Stimulated activated naive B cell treated with anti-CD40 and anti-IgM and Interleukin-4, amounts not matched to agents 10 μg/mL and 1 μg/mL and 100 μg/mL, for 72 hours (primary cell): ENCODE results near the gene CAMK2G.
"Not testable (repeated sequence)": the region's sequence is repeated elsewhere in the genome, so short reads cannot be mapped to it uniquely, and the experiment has no call there.

Source experiments
- ATAC-seq, 2 donors: fragments of 150-1000 bp; cut with Tn5 transposase; replicated peaks; 2 replicates each; pipeline ENCODE4 v1.10.0; 2021; ENCODE audit warnings: moderate library complexity in 1 of 2
- DNase-seq: peaks from one replicate; pipeline ENCODE4 v3.0.0; 2021
- H3K27ac Mint-ChIP-seq: one replicate; pipeline ENCODE4 v1.8.0; 2022; ENCODE audit warnings: mild to moderate bottlenecking, mixed read lengths
- H3K27me3 Mint-ChIP-seq, 2 donors: one replicate each; pipeline ENCODE4 v1.8.0; 2022; ENCODE audit warnings: mixed read lengths in 2 of 2
- H3K36me3 Mint-ChIP-seq, 2 donors: one replicate each; pipeline ENCODE4 v1.8.0; 2022; ENCODE audit warnings: mixed read lengths in 2 of 2, mild to moderate bottlenecking in 1 of 2
- H3K4me1 Mint-ChIP-seq, 2 donors: one replicate each; pipeline ENCODE4 v1.8.0; 2022; ENCODE audit warnings: mixed read lengths in 2 of 2, mild to moderate bottlenecking in 1 of 2
- H3K4me3 Mint-ChIP-seq, 2 donors: one replicate each; pipeline ENCODE4 v1.8.0; 2022; ENCODE audit warnings: mild to moderate bottlenecking in 2 of 2, mixed read lengths in 2 of 2, moderate library complexity in 1 of 2
- H3K9me3 Mint-ChIP-seq, 2 donors: one replicate each; pipeline ENCODE4 v1.8.0; 2022; ENCODE audit warnings: mixed read lengths in 2 of 2, mild to moderate bottlenecking in 1 of 2

CAMK2G gene

GRCh38 chr10:73909540-73910115, 35.3 kb upstream of the CAMK2G start:
- Mint-ChIP-seq H3K9me3 (no peaks in the 10 kb centered on the region), H3K27ac (peak overlapping the region; percentile 31), H3K36me3 (no peaks in the 10 kb centered on the region)

GRCh38 chr10:73908853-73909539, 34.6 kb upstream of the CAMK2G start:
- peak overlapping the region; percentile 31 for H3K27ac Mint-ChIP-seq
- peak; percentile 55 to 61 for ATAC-seq
- no peaks in the 10 kb centered on the region for H3K9me3 Mint-ChIP-seq
- H3K4me3 Mint-ChIP-seq: peak overlapping the region; percentile 39 to 69
- no peaks in the 10 kb centered on the region for H3K36me3 Mint-ChIP-seq
- peaks cover 43 to 62% of the 10 kb centered on the region in 2 donors for H3K4me1 Mint-ChIP-seq
- H3K27me3 Mint-ChIP-seq: peaks cover 10 to 14% of the 10 kb centered on the region in 2 donors
- peak; percentile 65 for DNase-seq

More at GRCh38 chr10:73909540-73910115, 35.3 kb upstream of the CAMK2G start:
- Mint-ChIP-seq H3K4me1 (peaks cover 43 to 62% of the 10 kb centered on the region in 2 donors), H3K4me3 (peak overlapping the region in 1 of 2 donors; percentile 12), H3K27me3 (peaks cover 10 to 14% of the 10 kb centered on the region in 2 donors)
- no peak for ATAC-seq
- DNase-seq: no peak

GRCh38 chr10:73907841-73908517, 33.6 kb upstream of the CAMK2G start:
- Mint-ChIP-seq H3K4me1 (peaks cover 40 to 62% of the 10 kb centered on the region in 2 donors), H3K27ac (peak overlapping the region; percentile 79), H3K36me3 (no peaks in the 10 kb centered on the region), H3K4me3 (peak overlapping the region; percentile 55 to 69), H3K27me3 (peaks cover 10 to 14% of the 10 kb centered on the region in 2 donors), H3K9me3 (no peaks in the 10 kb centered on the region)
- DNase-seq (peak; percentile 31), ATAC-seq (peak; percentile 50 to 60)

GRCh38 chr10:73906524-73907447, 32.4 kb upstream of the CAMK2G start:
- Mint-ChIP-seq H3K4me3 (peak overlapping the region in 1 of 2 donors; percentile 20), H3K27ac (no peak overlapping the region), H3K4me1 (peaks cover 37 to 58% of the 10 kb centered on the region in 2 donors), H3K27me3 (peaks cover 10 to 12% of the 10 kb centered on the region in 2 donors), H3K36me3 (no peaks in the 10 kb centered on the region), H3K9me3 (no peaks in the 10 kb centered on the region)
- DNase-seq (peak; percentile 41), ATAC-seq (peak; percentile 40 to 44)

GRCh38 chr10:73905256-73906020, 31.1 kb upstream of the CAMK2G start:
- no peak overlapping the region for H3K4me3 Mint-ChIP-seq
- H3K9me3 Mint-ChIP-seq: no peaks in the 10 kb centered on the region
- ATAC-seq (no peak), DNase-seq (no peak)
- H3K27me3 Mint-ChIP-seq: peaks cover 6 to 7% of the 10 kb centered on the region in 2 donors
- H3K36me3 Mint-ChIP-seq: no peaks in the 10 kb centered on the region
- H3K4me1 Mint-ChIP-seq: peaks cover 28 to 47% of the 10 kb centered on the region in 2 donors
- no peak overlapping the region for H3K27ac Mint-ChIP-seq

- H3K4me3 Mint-ChIP-seq: no peak overlapping the region
- DNase-seq (no peak), ATAC-seq (no peak)
- H3K4me1 Mint-ChIP-seq: peaks cover 8 to 17% of the 10 kb centered on the region in 2 donors
- no peaks in the 10 kb centered on the region for H3K9me3 Mint-ChIP-seq
- H3K27ac Mint-ChIP-seq: no peak overlapping the region
- H3K27me3 Mint-ChIP-seq: peaks cover 6 to 10% of the 10 kb centered on the region in 2 donors
- no peaks in the 10 kb centered on the region for H3K36me3 Mint-ChIP-seq
Measured at GRCh38 chr10:73902351-73902750, 28.0 kb upstream of the CAMK2G start.

GRCh38 chr10:73901261-73901660, 26.9 kb upstream of the CAMK2G start:
- H3K9me3 Mint-ChIP-seq: no peaks in the 10 kb centered on the region
- no peaks in the 10 kb centered on the region for H3K36me3 Mint-ChIP-seq
- ATAC-seq (no peak), DNase-seq (no peak)
- H3K4me1 Mint-ChIP-seq: peaks cover 5 to 6% of the 10 kb centered on the region in 2 donors
- H3K4me3 Mint-ChIP-seq: no peak overlapping the region
- H3K27ac Mint-ChIP-seq: no peak overlapping the region
- peaks cover 6 to 10% of the 10 kb centered on the region in 2 donors for H3K27me3 Mint-ChIP-seq

GRCh38 chr10:73900064-73900463, 25.7 kb upstream of the CAMK2G start:
- H3K27me3 Mint-ChIP-seq: peaks cover 0 to 5% of the 10 kb centered on the region in 2 donors

GRCh38 chr10:73899423-73899822, 25.1 kb upstream of the CAMK2G start:
- DNase-seq (no peak), ATAC-seq (no peak)
- Mint-ChIP-seq H3K27ac (peak overlapping the region; percentile 20), H3K4me1 (peaks cover 2 to 10% of the 10 kb centered on the region in 2 donors), H3K9me3 (no peaks in the 10 kb centered on the region), H3K27me3 (peaks cover 0 to 5% of the 10 kb centered on the region in 2 donors), H3K36me3 (no peaks in the 10 kb centered on the region), H3K4me3 (no peak overlapping the region)

More at GRCh38 chr10:73900064-73900463, 25.7 kb upstream of the CAMK2G start:
- Mint-ChIP-seq H3K36me3 (no peaks in the 10 kb centered on the region), H3K4me3 (no peak overlapping the region), H3K4me1 (peaks cover 2 to 4% of the 10 kb centered on the region in 2 donors), H3K9me3 (no peaks in the 10 kb centered on the region), H3K27ac (no peak overlapping the region)
- ATAC-seq: no peak
- DNase-seq: no peak

- ATAC-seq: no peak
- DNase-seq: no peak
- H3K27ac Mint-ChIP-seq: peak overlapping the region; percentile 20
Measured at GRCh38 chr10:73898730-73899410, 24.5 kb upstream of the CAMK2G start.

GRCh38 chr10:73897693-73898092, 23.3 kb upstream of the CAMK2G start:
- DNase-seq (no peak), ATAC-seq (no peak)
- H3K27ac Mint-ChIP-seq: no peak overlapping the region
- peaks cover 0 to 5% of the 10 kb centered on the region in 2 donors for H3K27me3 Mint-ChIP-seq
- no peaks in the 10 kb centered on the region for H3K9me3 Mint-ChIP-seq
- no peak overlapping the region for H3K4me3 Mint-ChIP-seq
- no peaks in the 10 kb centered on the region for H3K36me3 Mint-ChIP-seq
- peaks cover 2 to 17% of the 10 kb centered on the region in 2 donors for H3K4me1 Mint-ChIP-seq

More at GRCh38 chr10:73898730-73899410, 24.5 kb upstream of the CAMK2G start:
- no peak overlapping the region for H3K4me3 Mint-ChIP-seq
- H3K27me3 Mint-ChIP-seq: peaks cover 0 to 5% of the 10 kb centered on the region in 2 donors
- H3K36me3 Mint-ChIP-seq: no peaks in the 10 kb centered on the region
- H3K4me1 Mint-ChIP-seq: peaks cover 2 to 16% of the 10 kb centered on the region in 2 donors
- no peaks in the 10 kb centered on the region for H3K9me3 Mint-ChIP-seq

- ATAC-seq, H3K36me3 Mint-ChIP-seq, H3K27me3 Mint-ChIP-seq, H3K9me3 Mint-ChIP-seq, H3K4me3 Mint-ChIP-seq, DNase-seq: not testable (repeated sequence)
- Mint-ChIP-seq H3K4me1 (peaks cover 7 to 17% of the 10 kb centered on the region in 2 donors), H3K27ac (peak overlapping the region; percentile 73)
Measured at GRCh38 chr10:73895381-73895780, 21.0 kb upstream of the CAMK2G start.
